IPS DF 6.9 (cell line): ENCODE measurements around the gene CTNNA2.

Experiments used
- DNase-seq: peaks from one replicate; pipeline ENCODE4 v3.0.0-alpha.2; 2013; ENCODE audit warnings: low read depth, low spot score
- H3K27ac ChIP-seq: one replicate; pipeline ENCODE4 v1.5.1; 2013; ENCODE audit warnings: low read length, control low read depth
- H3K27me3 ChIP-seq: 2 replicates; pipeline ENCODE4 v1.6.1; 2013; ENCODE audit warnings: mild to moderate bottlenecking, low read length; ENCODE audit not compliant: control insufficient read depth, insufficient read depth
- H3K36me3 ChIP-seq: 2 replicates; pipeline ENCODE4 v1.6.1; 2013; ENCODE audit warnings: low read length; ENCODE audit not compliant: control insufficient read depth, insufficient read depth
- H3K4me1 ChIP-seq: 2 replicates; pipeline ENCODE4 v1.6.1; 2013; ENCODE audit warnings: low read length; ENCODE audit not compliant: control insufficient read depth, insufficient read depth
- H3K4me3 ChIP-seq: 2 replicates; pipeline ENCODE4 v1.5.1; 2013; ENCODE audit warnings: mild to moderate bottlenecking, low read length
- H3K9me3 ChIP-seq: 2 replicates; pipeline ENCODE4 v1.6.1; 2013; ENCODE audit warnings: low read length, inconsistent platforms; ENCODE audit not compliant: control insufficient read depth, insufficient read depth
- WGBS: extraction: QIAGEN DNeasy Blood & Tissue Kit; methylation state at CpG from one replicate; pipeline ENCODE4 v1.1.7; 2013; ENCODE audit warnings: mixed read lengths, missing lambda C conversion rate; ENCODE audit not compliant: insufficient read length, insufficient coverage; 5-methylcytosine and 5-hydroxymethylcytosine counted together

The CTNNA2 gene

DNA sequence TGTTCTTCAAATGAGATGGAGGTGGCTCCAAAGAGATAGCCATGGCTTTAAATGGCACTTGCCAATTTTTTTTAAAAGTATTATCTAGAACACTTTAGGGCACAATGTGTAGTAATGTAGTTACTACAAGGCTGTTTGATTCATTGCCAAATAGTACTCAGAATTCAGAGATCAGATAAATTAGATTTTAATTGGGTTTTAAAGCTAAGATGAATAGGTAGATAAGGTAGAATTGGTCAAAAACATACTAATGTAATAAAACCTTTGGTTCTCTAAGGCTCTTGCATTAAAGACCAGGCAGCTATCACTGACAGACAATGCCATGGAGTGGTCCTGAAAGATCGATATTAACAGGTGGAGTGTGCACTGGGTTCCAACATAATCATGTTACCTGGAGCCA, 425.8 kb downstream of the CTNNA2 start:
- WGBS: no CpG with 5 or more reads among the region's 1 CpG
- no peak overlapping the region for H3K27ac ChIP-seq
- no peak overlapping the region for H3K4me3 ChIP-seq
- H3K4me1 ChIP-seq: no peaks in the 10 kb centered on the region
- H3K9me3 ChIP-seq: no peaks in the 10 kb centered on the region
- H3K36me3 ChIP-seq: no peaks in the 10 kb centered on the region
- no peak for DNase-seq
- H3K27me3 ChIP-seq: no peaks in the 10 kb centered on the region

DNA sequence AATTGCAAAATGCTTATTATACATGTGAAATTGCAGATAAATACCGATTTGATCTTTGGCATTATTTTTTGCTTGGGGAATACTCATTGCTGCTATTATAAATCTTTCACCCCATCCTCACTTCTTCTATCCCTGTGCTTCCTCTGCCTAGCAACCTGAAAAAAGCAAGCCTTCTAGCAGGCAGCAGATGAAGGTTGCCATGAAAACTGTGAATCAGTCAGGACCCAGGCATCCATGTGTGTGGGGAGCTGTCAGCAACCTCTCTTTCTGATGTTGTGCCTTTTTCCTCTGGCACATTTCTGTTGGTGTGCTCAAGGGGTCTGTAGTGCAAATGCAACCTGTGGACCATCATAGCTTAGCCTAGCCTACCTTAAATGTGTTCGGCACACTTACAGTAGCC, 427.5 kb downstream of the CTNNA2 start:
- DNase-seq: no peak
- Histone ChIP-seq H3K36me3 (no peaks in the 10 kb centered on the region), H3K4me3 (no peak overlapping the region), H3K4me1 (no peaks in the 10 kb centered on the region), H3K9me3 (no peaks in the 10 kb centered on the region), H3K27ac (no peak overlapping the region), H3K27me3 (no peaks in the 10 kb centered on the region)
- no CpG with 5 or more reads among the region's 2 CpGs for WGBS

DNA sequence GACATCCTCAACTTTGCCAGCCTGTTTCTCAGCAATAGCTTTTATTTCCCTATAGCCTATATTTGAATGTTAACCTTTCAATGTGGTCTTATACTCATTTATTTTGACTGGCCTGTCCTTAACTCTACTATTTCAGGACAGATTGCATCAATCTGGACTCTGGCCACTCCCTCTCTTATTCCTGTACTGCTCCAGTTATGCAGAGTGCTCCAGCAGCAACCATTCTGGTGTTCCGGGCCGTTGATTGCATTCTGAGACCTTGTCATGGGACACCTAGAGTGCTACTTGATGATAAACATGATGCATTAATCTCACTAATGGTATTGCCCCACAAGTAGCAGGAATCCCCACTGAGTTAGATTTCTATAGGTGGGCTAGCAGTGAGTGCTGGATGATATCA, 428.3 kb downstream of the CTNNA2 start:
- Histone ChIP-seq H3K4me3 (no peak overlapping the region), H3K4me1 (no peaks in the 10 kb centered on the region), H3K27ac (no peak overlapping the region), H3K36me3 (no peaks in the 10 kb centered on the region), H3K27me3 (no peaks in the 10 kb centered on the region), H3K9me3 (no peaks in the 10 kb centered on the region)
- WGBS: no CpG with 5 or more reads among the region's 2 CpGs
- DNase-seq: no peak

DNA sequence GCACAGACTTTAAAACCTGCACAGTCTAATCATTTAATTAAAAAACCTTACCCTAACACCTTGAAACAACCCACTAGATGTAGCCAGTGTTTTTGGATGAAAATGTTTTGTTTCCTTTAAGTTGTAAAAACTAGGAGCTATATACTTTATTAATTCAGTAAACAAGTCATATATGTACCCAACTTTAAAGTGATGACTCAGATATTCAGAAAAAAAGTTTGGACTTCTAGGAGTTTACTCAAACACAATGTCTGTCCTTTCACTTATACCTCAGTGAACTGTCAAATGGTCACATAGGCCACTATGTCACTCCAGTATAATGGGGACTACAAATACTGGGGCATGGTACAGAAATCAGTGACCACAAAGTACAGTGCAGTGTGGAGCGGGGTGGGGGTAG, 431.4 kb downstream of the CTNNA2 start:
- no peaks in the 10 kb centered on the region for H3K27me3 ChIP-seq
- H3K36me3 ChIP-seq: no peaks in the 10 kb centered on the region
- no peak overlapping the region for H3K4me3 ChIP-seq
- H3K27ac ChIP-seq: no peak overlapping the region
- WGBS: no CpG with 5 or more reads among the region's 1 CpG
- DNase-seq: no peak
- no peaks in the 10 kb centered on the region for H3K4me1 ChIP-seq
- no peaks in the 10 kb centered on the region for H3K9me3 ChIP-seq

DNA sequence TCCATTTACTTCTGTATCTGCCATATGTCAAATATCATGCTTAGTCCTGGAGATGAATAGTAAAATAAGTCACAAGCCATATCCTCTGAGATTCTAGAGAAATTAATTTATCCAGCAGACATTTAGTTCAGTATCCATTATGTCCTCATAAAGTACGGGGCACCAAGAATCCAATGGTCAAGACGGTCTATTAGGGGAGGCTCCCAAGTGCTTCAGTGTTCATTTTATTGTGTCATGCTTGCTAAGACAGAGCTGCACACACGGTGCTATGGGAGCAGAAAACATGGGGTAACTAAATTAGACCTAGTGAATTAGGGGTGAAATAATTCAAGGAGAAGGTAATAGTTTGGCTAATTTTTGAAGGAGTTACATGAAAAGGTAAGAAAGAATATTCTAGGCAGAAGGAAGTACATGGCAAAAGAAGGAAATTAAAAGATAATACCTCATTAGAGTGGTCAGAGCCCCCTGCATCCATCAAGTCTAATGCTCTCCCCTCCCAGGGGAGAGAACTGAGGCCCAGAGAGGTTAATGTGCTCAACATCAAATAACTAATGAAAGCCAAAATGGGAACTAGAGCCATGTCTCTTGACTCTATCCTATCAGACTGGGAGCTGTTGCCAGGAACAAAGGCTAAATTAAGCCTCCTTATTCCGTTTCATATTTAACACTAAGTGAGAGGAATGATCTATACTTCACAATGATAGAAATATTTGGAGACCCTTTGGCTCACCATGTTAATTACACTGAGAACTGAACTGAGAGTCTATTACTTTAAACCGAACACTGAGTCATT, 433.0 kb downstream of the CTNNA2 start:
- WGBS: no CpG with 5 or more reads among the region's 5 CpGs
- Histone ChIP-seq H3K4me1 (no peaks in the 10 kb centered on the region), H3K27ac (no peak overlapping the region), H3K4me3 (no peak overlapping the region), H3K36me3 (no peaks in the 10 kb centered on the region), H3K27me3 (no peaks in the 10 kb centered on the region), H3K9me3 (no peaks in the 10 kb centered on the region)
- DNase-seq: no peak

DNA sequence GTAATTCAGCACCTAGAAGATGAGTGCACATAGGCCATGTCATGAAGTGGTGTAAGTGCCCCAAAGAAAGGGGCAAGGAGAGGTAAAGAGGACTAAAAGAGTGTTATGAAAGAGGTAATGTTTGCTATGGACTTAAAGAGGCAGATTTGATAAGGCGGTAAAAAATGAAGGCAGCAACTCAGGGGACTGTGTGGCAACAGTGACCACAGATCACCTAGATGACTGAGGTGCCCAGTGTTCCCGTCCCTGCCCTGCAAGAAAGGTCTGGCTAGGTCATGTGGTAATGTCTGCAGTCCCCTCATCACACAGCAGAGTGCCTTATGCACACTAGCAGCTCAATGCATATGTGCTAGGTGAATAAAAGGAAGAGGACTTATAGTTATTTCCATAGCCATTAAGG, 434.9 kb downstream of the CTNNA2 start:
- WGBS: no CpG with 5 or more reads among the region's 2 CpGs
- no peaks in the 10 kb centered on the region for H3K4me1 ChIP-seq
- H3K36me3 ChIP-seq: no peaks in the 10 kb centered on the region
- H3K9me3 ChIP-seq: no peaks in the 10 kb centered on the region
- no peak overlapping the region for H3K4me3 ChIP-seq
- no peaks in the 10 kb centered on the region for H3K27me3 ChIP-seq
- no peak overlapping the region for H3K27ac ChIP-seq
- DNase-seq: no peak

DNA sequence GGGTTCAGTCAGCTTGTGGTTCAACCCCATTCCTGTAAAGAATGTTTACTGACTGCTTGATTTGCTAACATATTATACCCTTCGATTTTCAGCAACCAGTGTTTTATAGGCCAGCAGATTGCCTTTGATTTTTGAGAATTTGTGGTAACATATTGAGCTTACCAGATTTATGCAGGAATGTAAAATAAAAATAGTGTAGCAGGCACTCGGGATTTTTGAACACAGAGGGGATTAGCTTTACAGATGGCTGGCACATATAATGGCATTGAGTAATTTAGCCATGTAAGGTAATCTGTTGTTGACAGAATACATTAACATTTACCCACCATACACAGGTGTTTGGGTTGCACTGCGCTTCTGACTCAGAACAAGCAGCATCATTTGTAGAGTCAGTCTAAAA, 437.7 kb downstream of the CTNNA2 start:
- no peak for DNase-seq
- WGBS: no CpG with 5 or more reads among the region's 3 CpGs
- Histone ChIP-seq H3K36me3 (no peaks in the 10 kb centered on the region), H3K9me3 (no peaks in the 10 kb centered on the region), H3K27me3 (no peaks in the 10 kb centered on the region), H3K4me1 (no peaks in the 10 kb centered on the region), H3K27ac (no peak overlapping the region), H3K4me3 (no peak overlapping the region)

DNA sequence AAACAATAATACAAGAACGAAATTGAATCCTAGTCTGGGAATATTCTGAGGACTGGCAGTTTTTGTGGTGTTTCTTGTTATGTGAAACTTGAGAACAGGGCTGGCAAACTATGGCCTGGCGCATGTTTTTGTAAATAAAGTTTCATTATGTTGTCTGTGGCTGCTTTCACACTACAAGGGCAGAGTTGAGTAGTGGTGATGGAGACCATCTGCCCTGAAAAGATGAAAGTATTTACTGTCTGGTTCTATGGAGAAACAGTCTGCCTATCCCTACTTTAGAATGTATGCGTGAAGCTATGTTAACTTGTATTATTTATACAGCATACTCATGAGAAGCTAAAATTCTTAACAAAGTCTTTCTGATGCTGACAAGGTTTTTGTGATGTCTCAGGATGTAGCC, 439.8 kb downstream of the CTNNA2 start:
- Histone ChIP-seq H3K36me3 (no peaks in the 10 kb centered on the region), H3K27ac (no peak overlapping the region), H3K4me3 (no peak overlapping the region), H3K27me3 (no peaks in the 10 kb centered on the region), H3K9me3 (no peaks in the 10 kb centered on the region), H3K4me1 (no peaks in the 10 kb centered on the region)
- DNase-seq: no peak
- no CpG with 5 or more reads among the region's 3 CpGs for WGBS

DNA sequence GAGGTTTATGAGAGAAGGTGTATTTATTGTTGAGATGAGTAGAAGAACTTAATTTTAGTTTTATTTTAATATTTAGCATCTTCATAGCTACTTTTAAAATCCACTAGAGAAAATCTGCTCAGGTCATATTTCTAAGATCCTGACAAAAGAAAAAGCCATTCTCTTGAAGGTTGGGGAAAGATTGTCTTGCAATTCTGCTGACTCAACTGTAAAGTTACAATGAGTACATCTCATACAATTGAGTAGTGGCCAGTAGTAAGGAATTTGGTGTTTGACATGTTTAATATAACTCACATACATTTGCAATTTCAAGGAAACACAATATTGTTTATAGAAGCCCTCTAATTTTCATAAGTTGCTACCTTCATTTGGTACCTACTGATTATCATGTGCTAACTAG, 447.2 kb downstream of the CTNNA2 start:
- Histone ChIP-seq H3K9me3 (no peaks in the 10 kb centered on the region), H3K4me3 (no peak overlapping the region), H3K4me1 (0 out of 2 replicates have a peak, but pooled peaks cover 2% of the 10 kb centered on the region), H3K36me3 (no peaks in the 10 kb centered on the region), H3K27ac (no peak overlapping the region), H3K27me3 (no peaks in the 10 kb centered on the region)
- DNase-seq: no peak

DNA sequence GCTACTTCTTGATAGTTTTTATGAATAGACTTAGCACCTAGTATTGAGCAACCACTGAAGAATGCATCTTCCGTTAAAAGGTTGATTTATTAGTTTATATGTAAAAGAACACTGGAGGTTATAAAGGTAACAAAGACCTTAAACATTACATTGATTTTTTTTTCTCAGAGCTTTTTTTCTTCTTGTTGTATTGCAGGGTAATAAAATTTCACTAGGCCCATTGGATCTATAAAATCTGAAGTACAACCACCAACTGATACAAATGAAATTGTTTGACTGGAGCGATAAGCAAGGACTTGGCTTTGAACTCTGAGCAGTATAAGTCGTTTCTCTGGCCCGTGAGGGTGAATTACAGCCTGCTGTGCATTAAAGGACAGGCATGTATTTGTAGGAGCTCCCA, 447.7 kb downstream of the CTNNA2 start:
- no peaks in the 10 kb centered on the region for H3K9me3 ChIP-seq
- DNase-seq: no peak
- H3K27me3 ChIP-seq: no peaks in the 10 kb centered on the region
- H3K36me3 ChIP-seq: no peaks in the 10 kb centered on the region
- H3K27ac ChIP-seq: no peak overlapping the region
- WGBS: no CpG with 5 or more reads among the region's 4 CpGs
- no peak overlapping the region for H3K4me3 ChIP-seq
- 0 out of 2 replicates have a peak, but pooled peaks cover 2% of the 10 kb centered on the region for H3K4me1 ChIP-seq

DNA sequence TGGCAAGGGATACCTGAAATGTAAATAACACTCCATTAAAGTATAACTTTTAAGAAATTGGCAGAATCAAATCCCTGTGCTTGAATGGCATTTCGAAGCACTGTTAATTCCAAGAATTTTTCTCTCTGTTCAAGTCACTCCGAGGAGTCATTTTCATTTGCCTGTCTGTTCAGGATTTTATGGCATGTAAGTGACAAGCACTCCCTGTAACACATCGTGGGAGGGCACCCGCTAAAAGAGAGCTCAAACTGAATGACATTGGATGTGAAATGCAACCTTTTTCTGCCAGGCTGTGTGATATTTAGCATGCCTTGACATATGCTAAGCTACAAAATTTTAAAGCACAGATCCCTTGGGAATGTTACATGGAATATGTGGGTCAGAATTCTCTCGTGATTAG, 452.1 kb downstream of the CTNNA2 start:
- Histone ChIP-seq H3K9me3 (no peaks in the 10 kb centered on the region), H3K27ac (no peak overlapping the region), H3K4me1 (0 out of 2 replicates have a peak, but pooled peaks cover 2% of the 10 kb centered on the region), H3K27me3 (no peaks in the 10 kb centered on the region), H3K4me3 (no peak overlapping the region), H3K36me3 (no peaks in the 10 kb centered on the region)
- DNase-seq: no peak
- WGBS: no CpG with 5 or more reads among the region's 5 CpGs
